ENCODE results near the gene ILDR1. TPM values are rescaled to one million over a fixed set of nuclear protein-coding genes. Genes with fewer than 3 reads are reported as not detected.
"Not testable (repeated sequence)": the region's sequence is repeated elsewhere in the genome, so short reads cannot be mapped to it uniquely, and the experiment has no call there.

The ILDR1 gene
- total RNA-seq, 2 experiments from 2014 or later, result not detected

DNA sequence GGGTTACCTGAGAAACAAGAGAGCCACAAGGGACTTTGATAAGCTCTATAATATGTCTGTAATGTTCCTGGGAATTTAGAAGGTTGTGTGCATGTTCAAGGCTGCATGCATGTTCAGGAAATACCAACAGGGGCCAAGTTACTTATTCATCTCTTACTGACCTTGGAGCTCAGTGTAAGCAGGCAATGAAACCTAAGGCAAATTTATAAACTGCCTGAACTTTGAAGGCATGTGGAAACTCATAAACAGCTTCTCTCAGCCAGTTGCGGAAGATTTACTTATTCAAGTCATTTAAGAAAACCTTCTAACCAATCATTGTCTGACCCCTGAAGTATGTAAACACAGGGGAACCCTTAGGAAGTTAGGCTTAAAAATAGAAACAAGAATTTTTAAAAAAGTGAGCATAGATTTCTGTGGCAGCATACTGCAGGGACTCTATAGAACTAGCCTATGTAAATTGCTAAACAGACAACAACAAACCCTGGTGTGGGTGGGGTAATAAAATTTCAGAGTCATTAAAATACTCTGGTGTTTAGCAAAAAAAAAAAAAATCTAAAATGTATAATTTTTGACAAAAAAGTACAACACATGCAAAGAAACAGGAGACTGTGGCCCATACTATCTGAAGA lies 70.6 kb downstream of the ILDR1 start:
- CTCF ChIA-PET, result no interaction called here
- DNase-seq (no peak), ATAC-seq (no peak)
- H3K9me3 Mint-ChIP-seq, result peaks cover 20% of the 10 kb centered on the region
- intact Hi-C loops (cut with micrococcal nuclease), result no loop called here
- H3K27ac Mint-ChIP-seq, result no peak overlapping the region
- H3K27me3 Mint-ChIP-seq, result no peaks in the 10 kb centered on the region
- H3K4me1 Mint-ChIP-seq (ENCODE audit: low read depth), result no peaks in the 10 kb centered on the region
- H3K4me3 Mint-ChIP-seq, result no peak overlapping the region
- POLR2A ChIA-PET, result no interaction called here
- H3K36me3 Mint-ChIP-seq (ENCODE audit: low read depth), result peaks cover 10% of the 10 kb centered on the region
- TF ChIP-seq CTCF (IDR thresholded peaks at IDR 0.05), result no peak

DNA sequence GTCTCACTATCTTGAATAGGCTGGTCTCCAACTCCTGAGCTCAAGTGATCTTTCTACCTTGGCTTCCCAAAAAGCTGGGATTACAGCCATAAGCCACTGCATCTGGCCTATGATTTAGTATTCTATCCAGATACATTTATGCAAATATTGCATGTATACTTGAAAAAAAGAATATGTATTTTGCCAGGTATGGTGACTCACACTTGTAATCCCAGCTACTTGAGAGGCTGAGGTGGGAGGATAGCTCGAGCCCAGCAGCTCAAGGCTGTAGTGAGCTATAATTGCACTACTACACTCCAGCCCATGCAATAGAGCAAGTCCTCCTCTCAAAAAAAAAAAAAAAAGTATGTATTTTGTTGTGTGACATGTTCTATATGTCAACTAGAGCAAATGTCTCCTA lies 73.4 kb downstream of the ILDR1 start:
- Mint-ChIP-seq H3K27me3 (no peaks in the 10 kb centered on the region), H3K4me3 (no peak overlapping the region), H3K27ac (no peak overlapping the region), H3K9me3 (peaks cover 15% of the 10 kb centered on the region), H3K36me3 (ENCODE audit: low read depth) (peaks cover 6% of the 10 kb centered on the region), H3K4me1 (ENCODE audit: low read depth) (no peaks in the 10 kb centered on the region)
- no peak for TF ChIP-seq CTCF (IDR thresholded peaks at IDR 0.05)
- ChIA-PET CTCF (no interaction called here), POLR2A (no interaction called here)
- DNase-seq, result no peak
- intact Hi-C loops (cut with micrococcal nuclease), result no loop called here
- no peak for ATAC-seq

- no peak overlapping the region for H3K27ac Mint-ChIP-seq
- no peaks in the 10 kb centered on the region for H3K9me3 Mint-ChIP-seq
- DNase-seq (no peak), ATAC-seq (no peak)
- no peaks in the 10 kb centered on the region for H3K27me3 Mint-ChIP-seq
- ChIA-PET CTCF (no interaction called here), POLR2A (no interaction called here)
- H3K4me1 Mint-ChIP-seq (ENCODE audit: low read depth), result no peaks in the 10 kb centered on the region
- H3K4me3 Mint-ChIP-seq, result no peak overlapping the region
- intact Hi-C loops (cut with micrococcal nuclease), result no loop called here
- peaks cover 10% of the 10 kb centered on the region for H3K36me3 Mint-ChIP-seq (ENCODE audit: low read depth)
- TF ChIP-seq CTCF (IDR thresholded peaks at IDR 0.05), result no peak
These were observed 78.6 kb downstream of the ILDR1 start for GRCh38 chr3:121943431-121943830.

- Mint-ChIP-seq H3K9me3 (no peaks in the 10 kb centered on the region), H3K36me3 (ENCODE audit: low read depth) (peaks cover 11% of the 10 kb centered on the region), H3K4me1 (ENCODE audit: low read depth) (no peaks in the 10 kb centered on the region), H3K4me3 (no peak overlapping the region), H3K27me3 (no peaks in the 10 kb centered on the region), H3K27ac (no peak overlapping the region)
- ChIA-PET CTCF (no interaction called here), POLR2A (no interaction called here)
- intact Hi-C loops (cut with micrococcal nuclease), result no loop called here
- DNase-seq (no peak), ATAC-seq (no peak)
- no peak for TF ChIP-seq CTCF (IDR thresholded peaks at IDR 0.05)
These were observed 79.8 kb downstream of the ILDR1 start for GRCh38 chr3:121942116-121942786.

DNA sequence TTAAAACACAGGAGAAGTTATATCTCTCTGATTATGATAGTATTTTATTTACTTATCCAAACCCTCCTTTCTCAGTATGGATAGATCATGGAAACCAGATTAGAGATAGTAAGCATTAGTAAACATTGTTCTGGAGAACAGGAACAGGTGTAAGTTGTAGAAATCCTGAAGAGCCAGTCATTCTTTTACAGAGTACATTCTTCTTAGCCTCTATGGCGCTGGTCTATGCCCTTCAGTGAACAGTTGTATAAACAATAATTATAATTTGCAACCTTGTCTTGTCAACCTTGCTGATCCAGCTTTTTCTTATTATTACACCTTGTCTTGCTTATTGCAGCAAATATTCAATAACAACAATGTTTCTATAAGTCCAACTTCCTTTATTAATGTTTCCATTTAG lies 80.5 kb downstream of the ILDR1 start:
- POLR2A ChIA-PET, result no interaction called here
- no peaks in the 10 kb centered on the region for H3K9me3 Mint-ChIP-seq
- peaks cover 11% of the 10 kb centered on the region for H3K36me3 Mint-ChIP-seq (ENCODE audit: low read depth)
- no peak overlapping the region for H3K4me3 Mint-ChIP-seq
- DNase-seq (no peak), ATAC-seq (no peak)
- no peaks in the 10 kb centered on the region for H3K27me3 Mint-ChIP-seq
- no peak for TF ChIP-seq CTCF (IDR thresholded peaks at IDR 0.05)
- intact Hi-C loops (cut with micrococcal nuclease), result no loop called here
- no peaks in the 10 kb centered on the region for H3K4me1 Mint-ChIP-seq (ENCODE audit: low read depth)
- CTCF ChIA-PET, result no interaction called here
- H3K27ac Mint-ChIP-seq, result no peak overlapping the region

DNA sequence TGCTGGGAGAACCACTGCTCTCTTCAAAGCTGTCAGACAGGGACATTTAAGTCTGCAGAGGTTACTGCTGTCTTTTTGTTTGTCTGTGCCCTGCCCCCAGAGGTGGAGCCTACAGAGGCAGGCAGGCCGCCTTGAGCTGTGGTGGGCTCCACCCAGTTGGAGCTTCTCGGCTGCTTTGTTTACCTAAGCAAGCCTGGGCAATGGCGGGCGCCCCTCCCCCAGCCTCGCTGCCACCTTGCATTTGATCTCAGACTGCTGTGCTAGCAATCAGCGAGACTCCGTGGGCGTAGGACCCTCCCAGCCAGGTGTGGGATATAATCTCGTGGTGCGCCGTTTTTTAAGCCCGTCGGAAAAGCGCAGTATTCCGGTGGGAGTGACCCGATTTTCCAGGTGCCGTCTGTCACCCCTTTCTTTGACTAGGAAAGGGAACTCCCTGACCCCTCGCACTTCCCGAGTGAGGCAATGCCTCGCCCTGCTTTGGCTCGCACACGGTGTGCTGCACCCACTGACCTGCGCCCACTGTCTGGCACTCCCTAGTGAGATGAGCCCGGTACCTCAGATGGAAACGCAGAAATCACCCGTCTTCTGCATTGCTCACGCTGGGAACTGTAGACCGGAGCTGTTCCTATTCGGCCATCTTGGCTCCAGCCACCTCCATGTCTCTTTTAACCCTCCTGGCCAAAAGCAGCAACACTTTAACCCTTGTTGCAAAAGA lies 83.7 kb downstream of the ILDR1 start:
- CTCF ChIA-PET; DNase-seq; H3K27ac Mint-ChIP-seq; POLR2A ChIA-PET; H3K4me1 Mint-ChIP-seq (ENCODE audit: low read depth); H3K9me3 Mint-ChIP-seq; ATAC-seq; intact Hi-C loops (cut with micrococcal nuclease); H3K4me3 Mint-ChIP-seq; H3K27me3 Mint-ChIP-seq: not testable (repeated sequence)
- peaks cover 11% of the 10 kb centered on the region for H3K36me3 Mint-ChIP-seq (ENCODE audit: low read depth)

All from activated CD8-positive, alpha-beta T cell treated with anti-CD3 and anti-CD28 coated beads for 36 hours (primary cell).